Frontal cortex (tissue), 4 donors: ENCODE data around the gene LIMS2. TPM values are rescaled to one million over a fixed set of nuclear protein-coding genes. Genes with fewer than 3 reads are reported as not detected.

ENCODE experiments used
- DNase-seq, 2 donors: peaks; one replicate each; pipeline ENCODE4 v3.0.0; 2012; ENCODE audit warnings: low spot score in 2 of 2
- FAIRE-seq: peaks from 2 replicates; lab custom pipeline; 2012; peaks lifted over from hg19 to GRCh38; lab: Jason Lieb, UNC
- total RNA-seq: library from RNA; depleted of rRNA; stranded (reverse); fragments of >200 nt; gene quantifications from one replicate; pipeline ENCODE4 v1.2.3, GENCODE V29; 2014
- donor health status: control.
- donor health status: control.
- donor health status: control.

LIMS2 gene
- total RNA-seq, 1 donor from 2014 or later, result 1.2 TPM

DNA sequence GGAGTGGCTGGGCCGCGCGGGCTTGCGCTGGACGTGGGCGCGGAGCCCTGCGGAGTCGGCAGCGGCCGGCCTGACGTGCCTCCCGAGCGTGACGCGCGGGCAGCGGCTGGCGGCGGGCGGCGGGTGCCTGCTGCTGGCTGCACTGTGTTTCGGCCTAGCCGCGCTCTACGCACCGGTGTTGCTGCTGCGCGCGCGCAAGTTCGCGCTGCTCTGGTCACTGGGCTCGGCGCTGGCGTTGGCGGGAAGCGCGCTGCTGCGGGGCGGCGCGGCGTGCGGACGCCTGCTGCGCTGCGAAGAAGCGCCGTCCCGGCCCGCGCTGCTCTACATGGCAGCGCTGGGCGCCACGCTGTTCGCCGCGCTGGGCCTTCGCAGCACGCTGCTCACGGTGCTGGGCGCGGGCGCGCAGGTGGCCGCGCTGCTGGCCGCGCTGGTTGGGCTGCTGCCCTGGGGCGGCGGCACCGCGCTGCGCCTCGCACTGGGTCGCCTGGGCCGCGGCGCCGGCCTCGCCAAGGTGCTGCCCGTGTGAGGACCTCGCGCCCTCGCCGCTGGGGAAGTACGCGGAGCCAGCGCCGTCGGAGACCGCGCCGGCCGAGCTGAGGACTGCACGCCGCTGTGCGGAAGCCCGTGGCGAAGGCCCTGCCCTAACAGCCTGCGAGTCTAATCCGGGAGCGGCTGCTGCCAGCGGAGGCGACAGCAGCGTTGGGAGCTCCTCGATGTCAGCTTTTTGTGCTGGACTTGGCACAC lies 26.5 kb upstream of the LIMS2 start:
- FAIRE-seq, result no peak

DNA sequence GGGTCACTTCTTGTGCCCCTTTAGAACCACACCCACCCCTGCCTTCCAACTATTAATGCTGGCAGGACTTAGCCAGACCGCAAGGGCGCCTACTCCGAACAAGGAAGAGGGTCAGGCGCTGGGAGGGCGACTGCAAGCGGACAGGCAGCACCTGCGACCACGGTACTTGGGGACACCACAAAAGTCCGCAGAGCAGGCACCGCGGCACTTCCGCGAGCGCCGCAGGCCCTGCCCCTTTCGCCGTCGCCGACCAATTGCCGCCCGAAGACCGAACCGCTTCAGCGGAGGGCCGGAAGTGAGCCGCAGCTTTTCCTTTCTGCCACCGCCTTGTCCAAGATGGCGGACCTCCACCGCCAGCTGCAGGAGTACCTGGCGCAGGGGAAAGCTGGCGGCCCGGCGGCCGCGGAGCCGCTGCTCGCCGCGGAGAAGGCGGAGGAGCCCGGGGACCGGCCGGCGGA lies 25.9 kb upstream of the LIMS2 start, which contains the start of gene SFT2D3:
Gene SFT2D3 (plus strand): TSS at position 305 of the 458 bp plus-strand sequence. CDS start 32 bp downstream, at position 337.
- DNase-seq (peak; percentile 94 to 95), FAIRE-seq (no peak)

More for the DNA sequence above, 26.5 kb upstream of the LIMS2 start:
- peak; percentile 70 to 82 for DNase-seq

DNA sequence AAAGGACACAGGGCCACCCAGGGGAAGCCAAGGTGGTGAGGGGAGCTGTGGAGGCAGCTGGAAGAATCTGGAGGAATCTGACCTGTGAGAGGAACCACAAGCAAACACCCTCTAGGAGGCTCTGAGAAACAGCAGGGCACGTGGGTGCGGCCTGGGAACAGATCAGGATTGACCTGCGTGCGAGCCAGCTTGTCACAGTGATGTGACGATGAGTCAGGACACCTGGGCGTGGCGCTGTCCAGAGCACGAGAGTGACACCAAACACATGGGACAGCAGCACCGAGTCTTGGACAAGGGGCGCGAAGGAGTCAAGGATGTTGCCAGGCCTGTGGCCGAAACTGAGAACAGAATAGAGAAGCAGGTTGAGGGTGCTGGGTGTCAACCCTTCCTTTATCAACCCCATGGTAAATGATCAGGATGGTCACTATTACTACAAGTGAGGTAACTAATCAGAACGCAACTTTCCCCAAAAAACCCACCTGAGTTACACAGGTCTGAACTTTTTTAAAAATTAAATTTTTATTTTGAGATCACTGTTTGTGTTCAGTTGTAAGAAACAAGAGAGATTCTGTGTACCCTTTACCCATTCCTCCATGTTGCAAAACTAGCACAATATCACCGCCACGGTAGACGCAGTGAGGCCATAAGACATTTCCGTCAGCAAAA lies 25.3 kb upstream of the LIMS2 start:
- DNase-seq, result peak in 1 of 2 donors; percentile 42
- FAIRE-seq, result no peak

DNA sequence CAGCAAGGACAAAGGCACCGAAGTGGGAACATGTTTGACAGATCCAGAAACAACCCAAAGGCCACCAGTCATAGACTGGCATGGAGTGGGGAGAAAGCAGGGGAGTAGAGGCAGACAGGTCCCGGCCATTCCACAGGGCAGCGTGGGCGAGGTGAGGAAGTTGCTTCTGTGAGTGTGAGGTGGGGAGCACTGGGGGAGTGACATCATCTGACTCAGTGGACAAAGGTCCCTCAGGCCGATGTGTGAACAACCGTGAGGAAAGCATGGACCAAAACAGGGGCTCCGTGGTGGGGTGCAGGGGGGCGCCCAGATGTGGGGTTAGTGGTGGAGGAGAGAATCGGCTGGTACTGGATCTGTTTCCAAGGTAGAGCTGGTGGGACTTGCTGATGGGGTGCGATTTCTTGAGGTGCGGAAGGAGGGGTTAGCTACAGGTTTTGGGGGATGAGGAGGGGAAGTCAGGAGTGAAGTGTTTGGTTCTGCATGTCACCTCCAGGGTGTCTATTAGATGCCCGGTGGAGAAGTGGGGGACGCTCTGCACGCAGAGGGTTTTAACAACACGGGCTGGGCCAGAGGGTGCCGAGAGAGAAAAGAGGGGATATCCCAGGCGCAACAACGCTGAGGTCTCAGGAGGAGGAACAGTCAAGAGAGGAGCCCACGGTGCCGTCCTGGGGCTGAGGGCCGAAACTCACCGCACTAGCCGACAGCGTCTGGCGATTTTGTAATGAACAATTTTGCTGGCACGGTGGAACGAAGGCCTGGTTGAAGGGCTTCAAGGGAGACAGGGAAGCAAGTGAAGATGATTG lies 23.4 kb upstream of the LIMS2 start:
- no peak for FAIRE-seq
- DNase-seq, result no peak

DNA sequence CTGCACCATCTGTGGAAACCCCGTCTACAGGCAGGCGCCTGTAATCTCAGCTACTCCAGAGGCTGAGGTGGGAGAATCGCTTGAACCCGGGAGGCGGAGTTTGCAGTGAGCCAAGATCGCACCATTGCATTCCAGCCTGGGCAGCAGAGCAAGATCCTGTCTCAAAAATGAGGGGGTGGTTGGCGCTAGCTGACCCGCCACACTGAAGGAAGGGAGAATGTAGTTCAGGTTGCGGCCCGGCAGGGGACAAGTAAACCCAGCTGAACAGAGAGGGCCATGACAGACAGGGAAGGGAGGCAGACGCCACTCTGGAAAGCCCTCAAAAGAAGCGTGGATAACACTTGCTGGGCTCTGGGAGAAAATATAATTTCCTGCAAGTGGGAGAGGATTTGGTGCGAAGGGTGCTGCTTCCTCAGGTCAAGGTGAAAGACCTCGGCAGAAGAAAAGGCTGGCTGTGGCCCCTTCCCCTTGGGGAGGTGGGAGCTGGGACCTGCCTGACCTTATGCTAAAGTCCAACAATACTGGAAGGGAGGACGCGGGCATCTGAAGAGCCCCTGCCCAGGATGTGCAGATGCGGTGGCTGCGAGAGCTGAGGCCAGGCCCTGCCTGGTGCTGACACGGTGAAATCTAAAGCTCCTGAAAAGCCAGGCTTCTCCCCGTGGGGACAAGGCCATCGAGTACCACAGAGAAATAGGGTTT lies 22.3 kb upstream of the LIMS2 start:
- DNase-seq (no peak), FAIRE-seq (no peak)

DNA sequence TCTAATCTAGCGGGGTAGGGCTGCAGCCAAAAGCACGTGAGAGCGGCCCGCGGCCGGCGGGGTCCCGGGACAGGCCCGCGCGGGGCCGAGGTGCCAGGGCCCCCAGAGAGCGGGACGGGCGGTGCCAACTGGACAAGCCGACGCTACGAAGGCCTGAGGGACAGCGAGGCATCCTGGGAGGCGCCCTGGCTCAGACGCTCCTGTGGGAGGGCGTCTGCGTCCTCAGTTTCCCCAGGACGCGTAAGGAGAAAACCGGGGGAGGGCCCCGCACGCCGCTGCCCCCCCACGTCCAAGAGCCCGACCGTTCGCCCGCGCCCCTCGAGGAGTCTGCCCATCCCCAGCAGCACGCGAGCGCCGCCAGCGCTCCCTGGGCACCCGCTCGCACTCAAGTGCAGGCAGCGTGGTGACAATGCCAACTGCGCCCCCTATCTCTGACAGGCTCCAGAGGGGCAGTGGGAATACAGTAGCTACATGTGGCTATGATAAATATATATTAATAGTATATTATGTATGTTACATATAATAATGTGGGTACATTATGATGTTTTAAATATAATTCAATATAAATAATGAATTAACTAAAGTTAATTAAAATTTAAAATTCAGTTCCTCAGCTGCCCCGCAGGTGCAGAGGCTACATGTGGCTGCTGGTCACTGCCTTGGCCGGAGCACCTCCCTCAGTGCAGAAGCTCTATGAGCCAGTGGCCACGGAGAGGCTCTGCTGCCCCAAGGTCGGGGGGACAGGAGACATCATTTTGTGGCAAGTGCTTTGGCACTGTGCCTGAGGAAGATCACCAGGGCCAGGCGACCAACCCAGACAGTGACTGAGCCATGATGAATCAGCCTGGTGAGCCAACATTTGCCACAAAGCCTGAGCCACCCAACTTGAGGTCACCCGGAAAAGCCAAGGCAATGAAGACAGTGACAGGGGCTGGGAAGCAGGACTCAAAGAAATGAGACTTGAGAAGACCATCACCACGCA lies 20.5 kb upstream of the LIMS2 start:
- FAIRE-seq, result no peak
- DNase-seq, result peak; percentile 53 to 66

DNA sequence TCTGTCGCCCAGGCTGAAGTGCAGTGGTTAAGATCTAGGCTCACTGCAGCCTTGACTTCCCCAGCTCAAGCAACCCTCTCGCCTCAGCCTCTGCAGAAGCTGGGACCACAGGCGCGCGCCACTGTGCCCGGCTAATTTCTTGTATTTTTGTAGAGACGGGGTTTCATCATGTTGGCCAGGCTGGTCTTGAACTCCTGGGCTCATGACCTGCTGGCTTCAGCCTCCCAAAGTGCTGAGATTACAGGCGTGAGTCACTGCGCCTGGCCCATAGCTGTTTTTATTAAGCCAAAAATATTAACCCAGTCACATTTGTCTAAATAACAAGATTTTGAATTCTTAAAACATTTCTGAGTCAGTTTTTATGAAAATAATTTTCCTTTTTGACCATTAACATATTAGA lies 19.7 kb upstream of the LIMS2 start:
- DNase-seq (no peak), FAIRE-seq (no peak)

DNA sequence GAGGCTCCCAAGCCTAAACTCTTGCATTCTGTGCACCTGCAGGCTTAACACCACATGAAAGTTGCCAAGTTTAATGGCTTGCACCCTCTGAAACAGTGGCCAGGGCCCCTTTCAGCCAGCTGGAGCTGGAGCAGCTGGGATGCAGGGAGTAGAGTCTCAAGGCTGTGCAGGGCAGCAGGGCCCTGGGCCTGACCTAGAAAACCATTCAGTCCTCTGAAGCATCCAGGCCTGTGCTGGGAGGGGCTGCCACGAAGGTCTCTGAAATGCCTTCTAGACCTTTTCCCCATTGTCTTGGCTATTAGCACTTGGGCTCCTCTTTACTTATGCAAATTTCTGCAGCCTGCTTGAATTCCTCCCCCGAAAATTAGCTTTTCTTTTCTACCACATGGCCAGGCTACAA lies 15.4 kb upstream of the LIMS2 start:
- FAIRE-seq (no peak), DNase-seq (no peak)

DNA sequence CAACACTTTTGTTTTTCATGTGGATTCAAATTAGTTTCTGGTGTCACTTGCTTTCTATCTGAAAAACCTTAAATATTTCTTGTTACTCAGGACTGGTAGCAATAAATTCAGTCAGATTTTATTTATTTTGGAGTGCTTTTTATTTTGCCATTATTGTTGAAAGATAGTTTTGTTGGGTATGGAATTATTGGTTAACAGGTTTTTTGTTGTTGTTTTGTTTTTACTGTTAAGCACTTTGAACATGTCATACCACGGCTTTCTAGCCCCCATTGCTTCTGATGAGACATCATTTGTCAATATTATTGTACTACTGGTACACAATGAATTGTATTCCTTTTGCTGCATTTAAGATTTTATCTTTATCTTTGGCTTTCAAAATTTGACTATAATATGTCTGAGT lies 13.1 kb upstream of the LIMS2 start:
- DNase-seq (no peak), FAIRE-seq (no peak)

DNA sequence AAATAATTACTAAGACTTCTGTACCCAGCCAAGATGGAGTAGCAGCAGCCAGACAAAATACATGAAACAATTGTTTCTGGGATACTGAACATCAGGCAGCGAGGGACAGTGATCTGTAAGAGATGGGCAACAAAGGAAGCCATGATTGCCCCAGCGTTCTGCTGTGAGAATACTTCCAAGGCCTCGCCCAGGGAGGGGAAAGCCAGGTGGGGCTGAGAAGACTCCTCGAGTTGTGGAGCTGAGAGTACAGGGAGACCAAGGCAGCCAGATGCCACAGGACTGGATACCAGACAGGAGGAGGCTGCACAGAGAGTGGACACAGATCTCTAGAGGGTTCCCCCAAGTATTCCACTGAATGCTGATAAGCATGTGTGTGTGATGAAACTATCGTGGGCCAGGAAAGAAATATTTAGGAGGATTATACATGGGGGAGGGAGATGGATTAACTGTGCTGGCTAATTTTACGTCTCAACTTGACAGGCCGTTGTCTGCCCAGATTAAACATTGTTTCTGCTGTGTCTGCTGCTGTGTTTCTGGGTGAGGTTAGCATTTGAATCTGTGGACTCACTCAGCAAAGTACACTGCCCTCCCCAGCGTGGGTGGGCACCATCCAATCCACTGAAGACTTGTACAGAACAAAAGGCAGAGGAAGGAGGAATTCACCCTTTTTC lies 10.2 kb upstream of the LIMS2 start:
- FAIRE-seq (no peak), DNase-seq (no peak)

DNA sequence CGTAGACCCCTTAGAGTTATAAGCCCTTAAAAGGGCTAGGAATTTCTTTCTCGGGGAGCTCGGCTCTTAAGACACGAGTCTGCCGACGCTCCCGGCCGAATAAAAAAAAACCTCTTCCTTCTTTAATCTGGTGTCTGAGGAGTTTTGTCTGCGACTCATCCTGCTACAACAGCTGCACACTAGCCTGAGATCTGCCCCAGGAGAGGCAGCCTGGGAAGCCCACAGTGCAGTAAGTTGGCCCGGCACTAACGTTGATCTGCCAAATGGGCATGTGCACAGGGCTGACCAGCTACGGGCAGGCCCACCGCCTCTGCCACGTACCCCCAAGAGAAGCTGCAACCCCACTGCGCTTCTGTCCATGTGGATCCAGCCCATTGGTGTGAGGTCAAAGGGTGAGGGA lies 8.4 kb upstream of the LIMS2 start:
- FAIRE-seq (no peak), DNase-seq (no peak)

DNA sequence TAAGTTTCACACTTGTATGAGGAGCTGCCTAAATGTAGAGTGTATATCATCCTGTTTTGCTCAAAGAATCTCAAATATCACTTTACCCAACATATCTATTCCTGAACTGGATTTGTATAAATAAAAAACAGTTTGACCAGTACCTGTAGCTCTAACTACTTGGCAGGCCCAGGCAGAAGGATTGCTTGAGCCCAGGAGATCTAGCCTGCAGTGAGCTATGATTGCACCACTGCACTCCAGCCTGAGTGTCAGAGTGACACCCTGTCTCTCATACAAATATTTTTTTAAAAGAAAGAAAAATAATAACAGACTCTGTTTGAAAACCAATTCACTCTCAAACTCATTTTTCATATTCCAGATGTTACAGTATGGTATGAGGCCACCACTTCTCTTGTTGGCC lies 7.7 kb upstream of the LIMS2 start:
- FAIRE-seq (no peak), DNase-seq (no peak)

DNA sequence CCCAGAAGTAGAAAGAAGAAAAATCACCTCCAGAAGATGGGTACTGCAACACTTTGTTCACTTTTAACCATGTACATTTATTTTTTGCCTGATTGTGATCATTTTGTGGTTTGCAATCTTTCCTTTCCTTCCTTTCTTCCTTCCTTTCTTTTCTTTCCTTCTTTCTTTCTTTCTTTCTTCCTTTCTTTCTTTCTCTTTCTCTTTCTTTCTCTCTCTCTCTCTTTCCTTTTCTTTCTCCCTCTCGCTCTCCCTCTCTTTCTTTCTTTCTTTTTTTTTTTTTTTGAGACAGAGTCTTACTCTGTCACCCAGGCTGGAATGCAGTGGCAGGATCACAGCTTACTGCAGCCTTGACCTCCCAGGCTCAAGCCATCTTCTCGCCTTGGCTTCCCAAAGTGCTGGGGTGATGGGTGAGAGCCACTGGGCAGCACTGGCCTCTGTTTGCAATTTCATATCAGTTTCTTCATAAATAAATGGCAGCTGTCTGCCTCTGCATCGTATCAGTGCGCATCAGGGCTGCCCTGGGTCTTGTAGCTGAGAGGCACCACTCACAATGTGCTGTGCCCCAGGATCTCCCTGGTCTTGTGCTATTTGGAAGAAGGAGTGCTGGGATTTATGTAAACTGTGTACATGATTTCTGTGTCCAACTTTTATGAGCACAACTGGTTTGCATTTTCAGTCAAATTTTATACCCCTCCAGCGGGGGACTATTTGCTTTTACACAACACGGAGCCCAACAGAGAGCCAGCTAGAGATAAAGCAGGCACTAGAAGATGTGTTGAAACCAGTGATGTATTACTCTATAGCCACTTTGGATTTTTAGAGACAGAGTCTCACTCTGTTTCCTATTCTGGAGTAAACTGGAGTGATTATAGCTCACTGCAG lies 6.9 kb upstream of the LIMS2 start:
- no peak for FAIRE-seq

DNA sequence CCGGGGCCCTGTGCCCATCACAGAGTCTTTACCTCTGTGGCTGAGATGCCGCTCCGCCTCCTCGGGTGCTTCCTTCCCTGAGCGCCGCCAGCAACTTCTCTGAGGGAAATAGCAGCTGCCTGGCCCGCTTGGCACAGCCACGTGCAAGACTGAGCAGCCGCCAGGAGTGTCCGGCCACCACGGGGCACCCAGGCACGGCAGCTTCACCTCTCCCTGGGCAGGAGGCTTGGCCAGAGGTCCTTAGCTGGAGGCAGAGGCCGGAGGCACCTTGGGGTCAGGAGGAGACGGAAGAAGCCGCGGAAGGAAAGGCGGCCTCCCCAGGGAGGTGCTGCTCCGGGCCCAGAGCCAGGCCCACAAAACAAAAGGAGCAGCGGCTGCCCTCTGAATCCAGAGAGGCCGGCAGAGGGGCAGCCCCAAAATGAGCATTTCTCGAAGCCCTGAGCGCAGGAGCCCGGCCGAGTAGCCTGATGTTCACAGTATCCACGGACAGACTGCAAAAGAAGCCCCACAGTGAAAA lies 6.0 kb upstream of the LIMS2 start:
- FAIRE-seq, result no peak

More for the DNA sequence above, 6.9 kb upstream of the LIMS2 start:
- DNase-seq, result no peak

DNA sequence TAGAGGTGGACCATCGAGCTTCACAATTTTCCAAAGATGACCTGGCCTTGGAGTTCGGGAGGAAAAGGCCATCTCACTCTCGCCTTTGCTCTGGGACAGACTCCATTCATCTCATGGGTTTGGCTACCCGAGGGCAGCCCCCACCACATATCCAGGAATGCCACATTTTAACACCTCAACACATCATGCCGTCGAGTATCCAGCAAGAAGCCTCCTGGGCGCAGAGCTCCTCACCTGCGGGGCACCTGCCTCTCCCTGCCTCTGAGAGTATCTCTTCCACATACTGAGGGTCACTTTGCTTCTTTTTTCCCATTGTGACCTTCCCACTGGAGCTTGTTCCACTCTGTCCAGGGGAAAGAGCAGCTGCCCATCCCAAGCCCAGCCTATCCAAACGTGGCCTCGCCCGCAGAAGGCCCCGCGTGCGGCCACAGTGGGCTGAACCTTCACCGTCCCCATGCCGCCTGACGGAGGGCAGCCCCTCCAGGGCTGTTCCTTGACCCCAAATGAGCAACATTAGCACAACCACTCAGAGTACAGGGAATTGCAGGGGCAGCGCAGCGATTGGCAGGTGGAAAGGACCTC lies 5.5 kb upstream of the LIMS2 start:
- FAIRE-seq (no peak), DNase-seq (no peak)

More for the DNA sequence above, 6.0 kb upstream of the LIMS2 start:
- no peak for DNase-seq

DNA sequence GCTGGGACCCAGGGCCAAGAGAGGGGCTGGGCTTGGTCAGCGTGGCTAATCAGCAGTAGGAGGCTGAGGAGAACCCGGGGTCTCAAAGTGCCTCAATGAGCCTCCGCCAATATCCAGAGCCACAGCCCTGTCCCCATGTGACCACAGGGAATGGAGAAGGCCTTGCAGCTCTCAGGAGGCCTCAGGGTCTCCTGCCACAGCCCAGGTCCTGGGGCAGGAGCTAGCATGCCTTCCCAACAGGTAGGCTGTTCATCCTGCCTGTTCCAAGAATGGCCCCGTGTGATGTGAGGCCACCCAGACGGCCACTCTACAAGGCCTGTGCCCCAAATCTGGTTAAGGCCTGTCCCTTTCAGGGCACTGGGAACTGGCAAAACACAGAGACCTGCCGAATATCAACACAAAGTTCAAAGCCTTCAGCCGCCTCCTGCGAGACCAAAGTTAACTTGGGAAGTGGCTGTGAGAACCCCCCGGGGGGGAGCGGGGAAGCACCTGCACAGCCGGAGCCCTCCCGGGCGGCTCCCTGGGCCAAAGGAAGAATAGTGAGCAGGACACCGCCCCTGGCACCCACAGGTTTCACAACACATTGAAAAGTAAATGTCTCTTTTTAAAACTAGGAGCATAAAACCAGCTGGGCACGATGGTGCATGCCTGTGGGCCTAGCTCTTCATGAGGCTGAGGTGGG lies 4.5 kb upstream of the LIMS2 start:
- FAIRE-seq (no peak), DNase-seq (no peak)
